Cardiac septum (tissue), 1 donor: Measurements from ENCODE around the gene WDR36. TPM values are rescaled to one million over a fixed set of nuclear protein-coding genes. Genes with fewer than 3 reads are reported as not detected.
"Not testable (repeated sequence)": the region's sequence is repeated elsewhere in the genome, so short reads cannot be mapped to it uniquely, and the experiment has no call there.

ENCODE experiments used
- DNase-seq: peaks from one replicate; pipeline ENCODE4 v3.0.0-alpha.2; 2020; ENCODE audit warnings: low spot score
- intact Hi-C: fragments of 100-400 bp; cut with DNase I; formaldehyde crosslinking; loops from one replicate; pipeline ENCODE4 v1.14.0; 2022
- total RNA-seq: library from RNA; stranded (reverse); fragmentation: NEBNext Ultra II Directional; extraction: Animal tissue kit (Norgen Biotek cat#: 25700); gene quantifications from one replicate; pipeline ENCODE4 v1.2.1, GENCODE V29; 2021
- donor health status: DM: no; HTN: no; CAD: no.

The WDR36 gene
- total RNA-seq, 1 donor from 2014 or later, result 12.9 TPM

- DNase-seq, result no peak
- intact Hi-C loops, result no loop called here
Observed at GRCh38 chr5:111132731-111133435, 40.7 kb downstream of the WDR36 start.

DNA sequence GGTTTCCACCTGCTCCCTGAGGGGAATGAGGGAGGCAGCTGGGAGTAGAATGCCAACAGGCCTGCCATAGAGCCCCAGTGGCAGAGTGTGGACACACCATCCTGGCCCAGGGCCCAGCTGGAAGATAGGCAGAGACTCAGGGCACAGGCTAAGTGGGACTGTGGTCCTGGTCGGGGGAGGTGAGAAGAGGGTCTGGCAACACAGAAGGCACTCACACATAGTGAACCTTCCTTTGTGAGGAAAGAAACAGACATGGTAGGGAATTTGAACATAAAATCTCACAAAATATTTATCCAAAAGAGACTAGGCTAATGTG is 41.2 kb downstream of the WDR36 start:
- DNase-seq, result no peak
- intact Hi-C loops, result no loop called here

GRCh38 chr5:111134087-111134486 is 41.9 kb downstream of the WDR36 start:
- intact Hi-C loops, result no loop called here
- no peak for DNase-seq

DNA sequence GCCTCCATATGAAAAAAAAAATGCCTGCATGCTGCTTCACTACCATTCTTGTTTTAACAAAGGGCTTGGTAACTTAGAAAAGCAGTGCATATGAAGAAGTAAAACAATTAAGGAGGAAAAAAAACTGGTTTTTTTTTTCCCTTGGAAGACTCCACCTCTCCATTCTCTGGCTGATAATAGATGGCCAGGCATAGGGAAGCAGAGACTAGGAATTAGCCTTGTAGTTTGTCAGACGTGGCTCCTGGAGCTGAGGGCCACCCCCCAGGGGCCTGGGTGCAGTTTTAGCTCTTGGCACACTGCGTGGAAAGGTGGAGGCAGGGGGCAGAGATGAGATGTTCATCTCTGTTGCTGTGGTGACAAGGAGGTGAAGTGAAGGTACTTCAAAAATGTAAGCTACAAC is 42.7 kb downstream of the WDR36 start:
- DNase-seq, result no peak
- intact Hi-C loops, result no loop called here

DNA sequence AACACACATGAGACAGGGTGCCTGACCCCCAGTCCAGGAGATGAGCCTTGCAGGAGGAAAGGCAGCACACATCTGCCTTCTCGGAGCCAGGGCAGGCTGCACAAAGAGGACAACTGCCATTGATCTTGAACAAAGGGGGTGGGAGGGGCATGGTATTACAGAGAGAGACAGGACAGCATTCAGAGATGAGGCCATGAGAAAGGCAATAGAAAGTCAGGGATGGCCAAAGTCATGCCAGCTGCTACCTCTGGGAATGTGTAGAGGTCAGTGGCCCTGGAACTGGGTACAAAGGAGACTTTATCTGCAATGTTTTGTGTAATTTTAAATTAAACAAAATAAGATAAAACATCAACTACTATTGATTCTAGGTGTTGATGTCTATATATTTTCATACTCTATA is 43.2 kb downstream of the WDR36 start:
- DNase-seq, result no peak
- intact Hi-C loops, result no loop called here

DNA sequence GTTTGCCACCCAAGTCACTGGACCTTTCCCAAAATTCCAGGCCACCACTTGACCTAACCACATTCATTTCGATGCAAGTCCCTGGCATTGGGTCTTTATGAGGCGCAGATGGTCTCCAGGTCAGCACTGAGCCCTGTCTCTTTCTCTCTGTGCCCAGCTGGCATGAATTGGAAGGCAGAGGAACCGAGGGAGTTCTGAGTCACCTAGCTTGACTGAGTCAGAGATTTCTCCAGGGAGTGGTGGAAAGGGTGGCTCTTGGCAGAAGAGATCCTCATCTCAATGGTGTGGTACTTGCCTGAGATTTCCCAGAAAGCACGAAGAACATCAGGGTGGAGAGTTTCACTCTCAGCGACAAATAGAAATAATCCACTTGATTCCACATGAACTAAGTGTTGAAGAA is 43.8 kb downstream of the WDR36 start:
- no peak for DNase-seq
- intact Hi-C loops, result no loop called here

GRCh38 chr5:111138096-111138495 is 45.9 kb downstream of the WDR36 start:
- intact Hi-C loops, result no loop called here
- no peak for DNase-seq

GRCh38 chr5:111141471-111141870 is 49.3 kb downstream of the WDR36 start:
- intact Hi-C loops, DNase-seq: not testable (repeated sequence)

DNA sequence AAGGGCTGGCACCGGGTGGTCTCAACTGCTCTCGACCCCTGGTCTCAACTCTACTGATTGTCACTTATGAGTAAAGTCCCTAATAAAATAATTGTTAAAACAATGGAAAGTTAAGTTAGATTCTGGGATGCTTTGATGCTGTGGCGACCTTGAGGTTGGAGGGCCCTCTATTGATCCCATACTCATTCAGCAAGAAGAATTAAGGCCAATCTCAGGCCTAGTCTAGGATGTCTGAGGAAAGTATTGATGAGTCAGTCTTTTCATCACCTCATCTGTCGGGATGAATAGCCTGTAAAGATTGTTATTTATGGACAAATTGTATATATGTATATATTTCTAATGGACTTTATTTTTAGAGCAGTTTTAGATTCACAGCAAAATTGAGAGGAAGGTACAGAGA is 50.8 kb downstream of the WDR36 start:
- intact Hi-C loops, result no loop called here
- DNase-seq, result no peak

- DNase-seq, result no peak
- intact Hi-C loops, result no loop called here
Observed at GRCh38 chr5:111143910-111144309, 51.8 kb downstream of the WDR36 start.

GRCh38 chr5:111144352-111144930 is 52.3 kb downstream of the WDR36 start:
- intact Hi-C loops, result no loop called here
- no peak for DNase-seq

GRCh38 chr5:111146053-111146452 is 53.9 kb downstream of the WDR36 start:
- DNase-seq, result no peak
- intact Hi-C loops, result no loop called here

- no peak for DNase-seq
- intact Hi-C loops, result no loop called here
Observed at GRCh38 chr5:111147502-111147901, 55.4 kb downstream of the WDR36 start.

- DNase-seq, result no peak
Observed at GRCh38 chr5:111151998-111152397, 59.9 kb downstream of the WDR36 start.

GRCh38 chr5:111153483-111153882 is 61.3 kb downstream of the WDR36 start:
- DNase-seq, result no peak
- intact Hi-C loops, result no loop called here

More at GRCh38 chr5:111151998-111152397, 59.9 kb downstream of the WDR36 start:
- intact Hi-C loops, result no loop called here

DNA sequence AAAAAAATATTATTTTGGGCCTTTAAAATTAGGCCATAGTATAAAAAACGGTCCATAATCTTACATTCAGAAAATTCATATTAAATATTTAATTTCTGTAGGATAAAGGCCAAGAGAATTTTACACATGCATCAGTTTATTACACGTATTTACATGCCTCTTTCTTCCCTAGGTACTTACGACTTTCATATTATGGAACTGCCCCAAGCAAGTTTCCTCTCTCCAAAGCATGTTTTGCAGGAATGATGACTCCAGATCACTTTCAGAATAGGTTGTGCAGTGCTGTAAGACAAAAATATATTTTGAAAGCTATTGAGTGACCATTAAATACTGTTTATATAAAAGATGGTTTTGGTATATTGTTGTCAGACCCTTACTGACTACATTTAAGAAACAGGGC is 61.8 kb downstream of the WDR36 start:
- DNase-seq, result no peak
- intact Hi-C loops, result no loop called here

- intact Hi-C loops, result loop anchor here (5.0 kb wide), 2 partner anchors 119 to 989 kb away; no protein-coding TSS in a partner anchor
- DNase-seq, result no peak
Observed at GRCh38 chr5:111158105-111158744, 66.1 kb downstream of the WDR36 start.

- intact Hi-C loops, result loop anchor here (5.0 to 10.0 kb wide), 3 partner anchors 117 to 987 kb away; no protein-coding TSS in a partner anchor
Observed at GRCh38 chr5:111159845-111160244, 67.7 kb downstream of the WDR36 start.

DNA sequence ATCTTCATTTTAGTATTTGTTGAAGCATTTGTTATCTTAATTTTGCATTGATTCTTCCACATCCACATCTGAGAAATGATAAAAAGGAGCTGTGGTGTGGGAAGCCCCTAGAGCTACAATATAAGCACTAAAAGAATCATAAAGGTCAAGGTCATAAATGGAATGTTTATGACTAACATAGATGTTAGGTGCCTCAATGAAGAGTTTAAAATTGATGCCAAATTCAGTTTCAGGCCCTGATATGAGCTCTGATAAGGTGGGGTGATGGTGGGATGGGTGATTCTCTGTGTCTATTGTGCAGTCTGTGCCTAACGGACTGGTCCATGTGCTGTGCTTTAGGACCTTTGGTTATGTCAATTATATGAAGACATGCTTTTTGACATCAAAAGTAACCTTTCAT is 70.9 kb downstream of the WDR36 start:
- intact Hi-C loops, result loop anchor here (10.0 kb wide), 1 partner anchor 302 kb away; no protein-coding TSS in a partner anchor
- DNase-seq, result no peak

More at GRCh38 chr5:111159845-111160244, 67.7 kb downstream of the WDR36 start:
- DNase-seq, result no peak

DNA sequence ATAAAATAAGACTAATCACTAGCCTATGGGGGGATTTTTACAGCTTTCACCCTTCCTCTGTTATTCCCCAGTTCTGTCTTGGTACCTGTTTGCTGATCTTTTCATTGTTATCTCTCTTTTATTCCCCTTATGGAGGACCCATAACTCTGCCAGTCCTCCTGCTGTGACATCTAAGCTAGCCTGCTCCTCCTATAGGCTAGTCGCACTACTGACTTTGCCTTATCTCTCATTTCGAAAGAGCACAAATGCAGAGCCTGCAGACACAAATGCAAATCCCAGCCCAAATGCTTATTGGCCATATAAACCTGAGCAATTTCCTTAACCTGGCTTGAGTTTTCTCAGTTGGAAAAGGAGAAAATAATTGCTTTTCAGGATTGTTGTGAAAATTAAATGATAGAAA is 72.9 kb downstream of the WDR36 start:
- no peak for DNase-seq
- intact Hi-C loops, result loop anchor here (10.0 kb wide), 1 partner anchor 300 kb away; no protein-coding TSS in a partner anchor

GRCh38 chr5:111167551-111167950 is 75.4 kb downstream of the WDR36 start:
- intact Hi-C loops, result loop anchor here (10.0 kb wide), 1 partner anchor 297 kb away; no protein-coding TSS in a partner anchor

More at GRCh38 chr5:111167551-111167950, 75.4 kb downstream of the WDR36 start:
- no peak for DNase-seq
